K562 (cell line): ENCODE data around the gene ZNHIT1. TPM values are rescaled to one million over a fixed set of nuclear protein-coding genes. Genes with fewer than 3 reads are reported as not detected.

Experiments
- ADNP ChIP-seq: fragments of 200-800 bp; sonication (Bioruptor generic); IDR thresholded peaks from 2 replicates; pipeline ENCODE4 v1.6.1; 2016; ENCODE audit warnings: missing genetic modification characterization, missing compliant biosample characterization
- FOSL1 ChIP-seq: fragments of 200-800 bp; sonication (Bioruptor generic); conservative IDR thresholded peaks from 2 replicates; pipeline ENCODE4 v1.6.1; 2016; ENCODE audit warnings: missing genetic modification characterization, missing compliant biosample characterization
- MBD1 ChIP-seq: fragments of 250-450 bp; sonication (Bioruptor Pico); IDR thresholded peaks from 2 replicates; pipeline ENCODE4 v1.8.0; 2022; ENCODE audit warnings: inconsistent platforms
- MED1 ChIP-seq: sonication (generic); formaldehyde crosslinking; IDR thresholded peaks from 2 replicates; pipeline ENCODE4 v1.8.1; 2023; ENCODE audit warnings: missing genetic modification reagents, borderline replicate concordance
- MTA1 ChIP-seq: fragments of 450-650 bp; IDR thresholded peaks from 2 replicates; pipeline ENCODE4 v1.6.1; 2017; ENCODE audit warnings: borderline replicate concordance
- PHF8 ChIP-seq: fragments of 200-600 bp; sonication (generic); IDR thresholded peaks from 2 replicates; pipeline ENCODE4 v1.6.1; 2012; ENCODE audit warnings: mixed run types, mild to moderate bottlenecking, inconsistent platforms, low read length, moderate library complexity, borderline replicate concordance
- POLR3A ChIP-seq: IDR thresholded peaks from 2 replicates; pipeline ENCODE4 v1.6.1; 2011; ENCODE audit warnings: borderline replicate concordance, mild to moderate bottlenecking, moderate library complexity; ENCODE audit not compliant: insufficient read length, insufficient read depth; ENCODE audit errors: extremely low read depth
- PRPF4 ChIP-seq: fragments of 200-400 bp; formaldehyde crosslinking; IDR thresholded peaks from one replicate; pipeline ENCODE4 v1.6.1; 2017; ENCODE audit warnings: low read length, low read depth, mild to moderate bottlenecking; ENCODE audit not compliant: insufficient read depth, poor library complexity, severe bottlenecking
- RBM17 ChIP-seq: fragments of 200-400 bp; formaldehyde crosslinking; IDR thresholded peaks from 2 replicates; pipeline ENCODE4 v1.6.1; 2017; ENCODE audit warnings: low read depth, mild to moderate bottlenecking, low read length, borderline replicate concordance
- SMARCA5 ChIP-seq: fragments of 450-650 bp; IDR thresholded peaks from 2 replicates; pipeline ENCODE4 v1.6.1; 2016
- SOX6 ChIP-seq: fragments of 450-650 bp; IDR thresholded peaks from 2 replicates; pipeline ENCODE4 v1.6.1; 2014; ENCODE audit warnings: mild to moderate bottlenecking
- TCF3 ChIP-seq: sonication (generic); formaldehyde crosslinking; IDR thresholded peaks from 2 replicates; pipeline ENCODE4 v1.4.0; 2020; ENCODE audit warnings: mild to moderate bottlenecking, missing genetic modification reagents
- ZBTB8A ChIP-seq: fragments of 450-650 bp; IDR thresholded peaks from 2 replicates; pipeline ENCODE4 v1.6.1; 2018; ENCODE audit warnings: mild to moderate bottlenecking, moderate library complexity; ENCODE audit not compliant: partially characterized antibody
- ZFX ChIP-seq: sonication (generic); formaldehyde crosslinking; IDR thresholded peaks from 2 replicates; pipeline ENCODE4 v1.8.0; 2022; ENCODE audit warnings: mild to moderate bottlenecking, missing genetic modification reagents, moderate library complexity
- ZKSCAN8 ChIP-seq: fragments of 200-800 bp; sonication (Bioruptor generic); IDR thresholded peaks from 2 replicates; pipeline ENCODE4 v1.6.1; 2016; ENCODE audit warnings: missing genetic modification characterization, missing compliant biosample characterization
- ZNF324 ChIP-seq: fragments of 250-450 bp; sonication (Bioruptor Pico); IDR thresholded peaks from 2 replicates; pipeline ENCODE4 v1.4.0; 2020; ENCODE audit warnings: mild to moderate bottlenecking
- ZNF347 ChIP-seq: fragments of 450-650 bp; formaldehyde crosslinking; IDR thresholded peaks from 2 replicates; pipeline ENCODE4 v1.4.0; 2020; ENCODE audit warnings: low read depth, mild to moderate bottlenecking, moderate library complexity
- ZNF764 ChIP-seq: fragments of 250-450 bp; sonication (Bioruptor Pico); IDR thresholded peaks from 2 replicates; pipeline ENCODE4 v1.4.0; 2020; ENCODE audit warnings: low read depth, mild to moderate bottlenecking, moderate library complexity
- polyA plus RNA-seq, 8 experiments: library from polyadenylated mRNA; depleted of rRNA in 4 of 8; stranded (reverse) in 5 of 8; unstranded in 3 of 8; fragments of >200 nt; fragmentation: Nextera tagmentation in 2 of 8; fragmentation: Illumina TruSeq in 1 of 8; extraction: Ambion mirVana in 2 of 8; extraction: Trizol in 1 of 8; gene quantifications; 2 replicates each; pipeline versions ENCODE4 v1.2.1 to v1.2.3, GENCODE V29; 2011 to 2014; ENCODE audit warnings: inconsistent platforms in 1 of 8, missing spikeins in 1 of 8
- total RNA-seq, 7 experiments: library from RNA; depleted of rRNA in 6 of 7; stranded (reverse); fragments of >200 nt in 6 of 7; fragmentation: Illumina TruSeq in 2 of 7; extraction: Trizol in 2 of 7; gene quantifications; 2 replicates each; pipeline versions ENCODE4 v1.2.1 to v1.2.3, GENCODE V29; 2011 to 2021; ENCODE audit warnings: low replicate concordance in 1 of 7
- TF ChIP-seq, protein P1 (sequence below): sonication (generic); formaldehyde crosslinking; IDR thresholded peaks from 2 replicates; pipeline ENCODE4 v1.8.1; 2022; ENCODE audit warnings: missing genetic modification reagents
- TF ChIP-seq, protein P2 (sequence below): IDR thresholded peaks from 3 replicates; pipeline ENCODE4 v1.6.1; 2011; ENCODE audit warnings: borderline replicate concordance, mild to moderate bottlenecking, moderate library complexity; ENCODE audit not compliant: insufficient read length; ENCODE audit errors: extremely low read depth

Gene ZNHIT1
- total and polyA plus RNA-seq, 9 of the 15 experiments (the other 6 are each of a cell fraction or from before 2014, with no cell fraction given): 6.4 to 162 (median 70.1) TPM

DNA sequence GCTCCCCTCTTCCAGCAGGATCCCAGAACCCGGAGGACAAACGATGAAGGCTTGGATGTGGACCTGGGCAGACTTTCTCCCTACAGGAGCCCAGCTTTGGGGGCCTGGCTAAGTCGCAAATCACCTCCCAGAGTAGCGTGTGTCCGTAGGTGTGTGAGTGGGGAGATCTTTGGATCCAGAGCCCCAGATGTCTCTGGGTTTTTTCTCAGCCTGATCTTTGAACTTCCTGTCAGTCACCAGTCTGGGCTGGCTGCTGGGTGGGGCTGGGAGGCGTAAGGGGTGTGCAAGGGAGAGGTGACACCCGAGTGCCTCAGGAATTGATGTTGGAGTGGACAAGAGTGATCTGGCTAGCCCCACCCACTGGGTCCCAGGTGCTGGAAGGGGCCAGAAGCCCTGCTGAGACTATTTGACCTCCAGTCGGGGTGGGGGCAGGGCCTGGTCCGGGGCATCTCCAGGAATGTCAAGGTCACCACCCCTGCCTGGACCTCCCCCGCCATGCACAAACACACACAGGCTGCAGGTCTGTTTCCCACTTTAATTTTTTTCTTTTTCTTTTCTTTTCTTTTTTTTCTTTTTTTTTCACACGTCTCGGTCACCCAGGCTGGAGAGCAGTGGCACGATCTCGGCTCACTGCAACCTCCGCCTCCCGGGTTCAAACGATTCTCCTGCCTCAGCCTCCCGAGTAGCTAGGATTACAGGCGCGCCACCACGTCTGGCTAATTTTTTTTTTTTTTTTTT, 16.9 kb upstream of the ZNHIT1 start, which contains the start of gene MOGAT3 (continued):
- TF ChIP-seq RBM17 (no peak), PHF8 (no peak), POLR3A (no peak), TCF3 (CRISPR knock-in tag) (no peak), FOSL1 (tag) (no peak), MBD1 (no peak), ZNF324 (no peak), MED1 (no peak), ZNF347 (CRISPR knock-in tag) (no peak), ZKSCAN8 (CRISPR knock-in tag) (no peak), ZFX (CRISPR knock-in tag) (no peak), SMARCA5 (no peak), MTA1 (no peak), PRPF4 (no peak), SOX6 (no peak), ZNF764 (no peak), ADNP (no peak), ZBTB8A (no peak)
- TF ChIP-seq, protein P1, sequence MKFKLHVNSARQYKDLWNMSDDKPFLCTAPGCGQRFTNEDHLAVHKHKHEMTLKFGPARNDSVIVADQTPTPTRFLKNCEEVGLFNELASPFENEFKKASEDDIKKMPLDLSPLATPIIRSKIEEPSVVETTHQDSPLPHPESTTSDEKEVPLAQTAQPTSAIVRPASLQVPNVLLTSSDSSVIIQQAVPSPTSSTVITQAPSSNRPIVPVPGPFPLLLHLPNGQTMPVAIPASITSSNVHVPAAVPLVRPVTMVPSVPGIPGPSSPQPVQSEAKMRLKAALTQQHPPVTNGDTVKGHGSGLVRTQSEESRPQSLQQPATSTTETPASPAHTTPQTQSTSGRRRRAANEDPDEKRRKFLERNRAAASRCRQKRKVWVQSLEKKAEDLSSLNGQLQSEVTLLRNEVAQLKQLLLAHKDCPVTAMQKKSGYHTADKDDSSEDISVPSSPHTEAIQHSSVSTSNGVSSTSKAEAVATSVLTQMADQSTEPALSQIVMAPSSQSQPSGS: no peak
- TF ChIP-seq, protein P2, sequence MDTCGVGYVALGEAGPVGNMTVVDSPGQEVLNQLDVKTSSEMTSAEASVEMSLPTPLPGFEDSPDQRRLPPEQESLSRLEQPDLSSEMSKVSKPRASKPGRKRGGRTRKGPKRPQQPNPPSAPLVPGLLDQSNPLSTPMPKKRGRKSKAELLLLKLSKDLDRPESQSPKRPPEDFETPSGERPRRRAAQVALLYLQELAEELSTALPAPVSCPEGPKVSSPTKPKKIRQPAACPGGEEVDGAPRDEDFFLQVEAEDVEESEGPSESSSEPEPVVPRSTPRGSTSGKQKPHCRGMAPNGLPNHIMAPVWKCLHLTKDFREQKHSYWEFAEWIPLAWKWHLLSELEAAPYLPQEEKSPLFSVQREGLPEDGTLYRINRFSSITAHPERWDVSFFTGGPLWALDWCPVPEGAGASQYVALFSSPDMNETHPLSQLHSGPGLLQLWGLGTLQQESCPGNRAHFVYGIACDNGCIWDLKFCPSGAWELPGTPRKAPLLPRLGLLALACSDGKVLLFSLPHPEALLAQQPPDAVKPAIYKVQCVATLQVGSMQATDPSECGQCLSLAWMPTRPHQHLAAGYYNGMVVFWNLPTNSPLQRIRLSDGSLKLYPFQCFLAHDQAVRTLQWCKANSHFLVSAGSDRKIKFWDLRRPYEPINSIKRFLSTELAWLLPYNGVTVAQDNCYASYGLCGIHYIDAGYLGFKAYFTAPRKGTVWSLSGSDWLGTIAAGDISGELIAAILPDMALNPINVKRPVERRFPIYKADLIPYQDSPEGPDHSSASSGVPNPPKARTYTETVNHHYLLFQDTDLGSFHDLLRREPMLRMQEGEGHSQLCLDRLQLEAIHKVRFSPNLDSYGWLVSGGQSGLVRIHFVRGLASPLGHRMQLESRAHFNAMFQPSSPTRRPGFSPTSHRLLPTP: no peak
